Urothelium cell line (cell line): ENCODE results near the gene KIRREL3.
"Not testable (repeated sequence)": the region's sequence is repeated elsewhere in the genome, so short reads cannot be mapped to it uniquely, and the experiment has no call there.

ENCODE experiments used
- DNase-seq: peaks from one replicate; pipeline ENCODE4 v3.0.0; 2011; ENCODE audit warnings: low spot score, mixed read lengths
- FAIRE-seq: peaks from 2 replicates; lab custom pipeline; 2011; peaks lifted over from hg19 to GRCh38; lab: Jason Lieb, UNC

The KIRREL3 gene

DNA sequence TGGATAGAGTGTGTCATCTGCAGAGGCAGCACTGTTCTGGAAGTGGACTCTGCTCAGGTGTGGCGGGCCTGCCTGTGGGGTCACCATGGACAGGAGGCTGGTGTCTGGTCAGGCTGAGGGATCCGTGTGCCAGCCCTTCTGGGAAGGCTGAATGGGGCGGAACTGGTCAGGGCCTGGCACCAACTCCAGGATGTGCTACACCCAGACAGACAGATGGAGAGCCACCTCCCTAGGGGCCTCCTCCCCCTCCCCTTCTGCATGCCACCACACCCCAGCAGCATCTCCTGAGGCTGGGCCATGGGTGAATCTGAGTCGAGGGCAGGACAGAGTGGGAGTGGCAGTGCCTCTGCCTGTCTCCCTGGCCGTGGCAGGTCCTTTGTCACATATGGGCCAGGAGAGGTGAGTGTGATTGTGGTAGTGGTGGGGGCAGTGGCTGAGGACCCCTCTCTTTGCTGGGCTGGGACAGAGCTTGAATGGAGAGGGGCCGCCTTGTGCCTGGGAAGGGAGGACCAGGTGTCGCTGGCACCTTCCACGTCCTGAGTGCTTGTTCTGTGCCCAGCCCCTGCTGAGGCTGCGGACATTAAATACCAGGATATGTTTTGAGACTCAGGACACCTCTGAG is 616.0 kb downstream of the KIRREL3 start:
- no peak for DNase-seq
- FAIRE-seq = no peak

GRCh38 chr11:126383339-126384335 is 616.9 kb downstream of the KIRREL3 start:
- no peak for FAIRE-seq
- no peak for DNase-seq

DNA sequence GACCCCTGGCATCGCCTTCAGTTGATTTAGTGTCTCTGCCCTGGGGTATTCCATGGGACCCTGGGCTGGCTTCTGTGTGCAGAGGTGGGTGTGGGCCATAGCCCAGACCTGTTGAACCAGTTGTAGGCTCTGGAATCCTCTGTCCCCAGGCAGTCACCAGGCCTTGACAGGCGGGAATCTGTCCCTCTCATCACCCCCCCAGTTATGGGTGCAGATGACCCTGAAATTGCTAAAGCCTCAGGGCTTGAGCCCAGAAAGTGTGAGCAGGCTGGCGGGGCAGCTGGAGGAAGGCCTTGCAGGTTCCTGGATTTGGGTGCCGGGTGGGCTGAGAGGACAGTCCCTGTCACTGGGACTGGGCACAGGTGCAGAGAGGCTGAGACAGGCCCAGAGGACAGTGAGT is 617.9 kb downstream of the KIRREL3 start:
- FAIRE-seq, DNase-seq: not testable (repeated sequence)

GRCh38 chr11:126381960-126382359 is 618.6 kb downstream of the KIRREL3 start:
- FAIRE-seq, DNase-seq: not testable (repeated sequence)

DNA sequence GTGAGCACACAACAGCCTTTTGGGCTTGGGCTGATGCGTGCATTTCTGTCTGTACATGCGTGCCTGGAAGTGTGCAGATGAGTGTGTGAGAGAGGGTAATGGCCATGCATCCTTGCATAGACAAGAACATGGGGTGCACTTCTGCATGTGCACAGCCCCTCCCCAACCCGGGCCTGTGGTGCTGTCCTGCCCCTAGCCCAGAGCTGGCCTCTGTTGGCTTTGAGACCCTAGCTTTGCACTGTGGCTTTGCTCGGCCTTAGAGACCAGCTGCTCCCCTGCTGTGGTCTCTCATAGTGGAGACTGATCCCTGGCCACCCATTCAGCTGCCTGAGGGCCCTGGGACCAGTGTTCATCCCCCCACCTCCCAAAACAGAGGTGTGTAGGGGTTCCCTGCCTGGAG is 619.7 kb downstream of the KIRREL3 start:
- FAIRE-seq = no peak

GRCh38 chr11:126378763-126379162 is 621.8 kb downstream of the KIRREL3 start:
- no peak for DNase-seq
- FAIRE-seq = no peak

More for the DNA sequence above, 619.7 kb downstream of the KIRREL3 start:
- no peak for DNase-seq

GRCh38 chr11:126375726-126376125 is 624.8 kb downstream of the KIRREL3 start:
- no peak for FAIRE-seq
- no peak for DNase-seq

DNA sequence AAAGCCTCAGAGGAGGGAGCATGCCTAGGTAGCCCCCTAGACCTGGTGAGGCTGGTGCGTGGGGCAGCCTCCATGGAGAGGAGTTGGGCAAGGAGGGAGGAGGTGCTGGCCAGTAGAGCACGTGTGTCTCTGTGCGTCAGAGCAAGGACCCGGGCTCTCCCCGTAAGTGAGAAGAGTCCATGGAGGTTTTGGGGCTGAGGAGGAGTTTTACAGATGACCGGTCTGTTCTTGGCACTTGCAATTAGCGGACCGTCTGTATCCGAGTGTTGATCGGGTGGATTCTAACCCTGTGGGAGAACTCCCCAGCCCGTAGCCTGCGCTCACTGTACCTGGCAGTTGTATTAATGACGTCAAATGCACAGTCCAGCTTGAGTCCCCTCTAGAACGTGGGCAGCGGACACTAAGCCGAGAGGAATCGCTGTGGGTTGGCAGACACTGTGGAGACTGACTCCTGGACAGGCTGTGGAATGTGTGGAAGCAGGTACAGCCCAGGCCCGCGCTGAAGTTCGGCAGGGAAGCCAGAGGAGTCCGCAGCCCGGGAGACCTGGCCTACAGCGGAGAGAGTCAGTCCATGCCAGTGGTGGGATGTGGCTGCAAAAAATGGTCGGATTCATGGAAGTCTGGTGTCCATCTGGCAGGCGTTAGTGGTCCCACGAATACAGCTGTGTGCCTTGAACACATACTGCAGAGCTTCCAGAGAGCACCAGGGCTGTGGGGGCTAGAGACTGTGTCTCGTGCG is 625.8 kb downstream of the KIRREL3 start:
- not testable (repeated sequence) for DNase-seq, FAIRE-seq

GRCh38 chr11:126373389-126374066 is 627.0 kb downstream of the KIRREL3 start:
- not testable (repeated sequence) for DNase-seq, FAIRE-seq
